ENCODE results near the gene PKP1. TPM values are rescaled to one million over a fixed set of nuclear protein-coding genes. Genes with fewer than 3 reads are reported as not detected.
A peak's percentile ranks its signal among the peaks of the same experiment; 100 is the strongest.

Gene PKP1
- total RNA-seq, 3 donors from 2014 or later, result 0.96 to 22.5 (median 12.1) TPM

- TF ChIP-seq POLR2AphosphoS5 (IDR thresholded peaks at IDR 0.05) (no peak), POLR2A (IDR thresholded peaks at IDR 0.05) (no peak), CTCF (IDR thresholded peaks at IDR 0.05) (no peak)
- no peak for DNase-seq (ENCODE audit: low spot score in 2 of 2)
- no peaks in the 10 kb centered on the region for H3K27me3 ChIP-seq
- intact Hi-C loops (cut with DNase I; ENCODE audit: low total_unique reads), result no loop called here
- peaks cover 0 to 8% of the 10 kb centered on the region in 2 donors for H3K4me1 ChIP-seq
- H3K27ac ChIP-seq, result no peak overlapping the region
- no peaks in the 10 kb centered on the region for H3K9me3 ChIP-seq
- H3K4me3 ChIP-seq, result no peak overlapping the region
- no peaks in the 10 kb centered on the region for H3K36me3 ChIP-seq
Measured at GRCh38 chr1:201376464-201377374, 93.4 kb downstream of the PKP1 start.

- intact Hi-C loops (cut with DNase I; ENCODE audit: low total_unique reads), result no loop called here
- Histone ChIP-seq H3K27me3 (no peaks in the 10 kb centered on the region), H3K36me3 (no peaks in the 10 kb centered on the region), H3K27ac (no peak within 1 kb of the TSS), H3K9me3 (no peaks in the 10 kb centered on the region), H3K4me3 (no peak within 1 kb of the TSS), H3K4me1 (peaks cover 0 to 8% of the 10 kb centered on the region in 2 donors)
- DNase-seq (ENCODE audit: low spot score in 2 of 2), result no peak
- TF ChIP-seq POLR2AphosphoS5 (IDR thresholded peaks at IDR 0.05) (no peak), CTCF (IDR thresholded peaks at IDR 0.05) (no peak), POLR2A (IDR thresholded peaks at IDR 0.05) (no peak)
Measured at GRCh38 chr1:201377611-201378092, 94.3 kb downstream of the PKP1 start, which contains the start of gene TNNT2. TSS of gene TNNT2 (minus strand) at chr1:201377680. CDS start at chr1:201373254, 4,426 bp downstream.

- no peak overlapping the region for H3K4me3 ChIP-seq
- peaks cover 0 to 8% of the 10 kb centered on the region in 2 donors for H3K4me1 ChIP-seq
- no peak for DNase-seq (ENCODE audit: low spot score in 2 of 2)
- intact Hi-C loops (cut with DNase I; ENCODE audit: low total_unique reads), result no loop called here
- H3K36me3 ChIP-seq, result no peaks in the 10 kb centered on the region
- H3K9me3 ChIP-seq, result no peaks in the 10 kb centered on the region
- H3K27ac ChIP-seq, result no peak overlapping the region
- H3K27me3 ChIP-seq, result no peaks in the 10 kb centered on the region
- no peak for TF ChIP-seq POLR2A (IDR thresholded peaks at IDR 0.05)
- TF ChIP-seq CTCF (IDR thresholded peaks at IDR 0.05), result no peak
- no peak for TF ChIP-seq POLR2AphosphoS5 (IDR thresholded peaks at IDR 0.05)
Measured at GRCh38 chr1:201378804-201379203, 95.5 kb downstream of the PKP1 start.

- no peaks in the 10 kb centered on the region for H3K9me3 ChIP-seq
- intact Hi-C loops (cut with DNase I; ENCODE audit: low total_unique reads), result no loop called here
- no peaks in the 10 kb centered on the region for H3K36me3 ChIP-seq
- no peak for DNase-seq (ENCODE audit: low spot score in 2 of 2)
- no peaks in the 10 kb centered on the region for H3K27me3 ChIP-seq
- TF ChIP-seq POLR2AphosphoS5 (IDR thresholded peaks at IDR 0.05) (no peak), POLR2A (IDR thresholded peaks at IDR 0.05) (no peak), CTCF (IDR thresholded peaks at IDR 0.05) (no peak)
- no peak overlapping the region for H3K4me3 ChIP-seq
- peak overlapping the region; percentile 59 for H3K27ac ChIP-seq
- H3K4me1 ChIP-seq, result peaks cover 0 to 8% of the 10 kb centered on the region in 2 donors
Measured at GRCh38 chr1:201379733-201380242, 96.5 kb downstream of the PKP1 start.

- H3K9me3 ChIP-seq, result no peaks in the 10 kb centered on the region
- intact Hi-C loops (cut with DNase I; ENCODE audit: low total_unique reads), result no loop called here
- TF ChIP-seq POLR2AphosphoS5 (IDR thresholded peaks at IDR 0.05) (peak in 1 of 3 donors; percentile 19), CTCF (IDR thresholded peaks at IDR 0.05) (no peak), POLR2A (IDR thresholded peaks at IDR 0.05) (no peak)
- no peak overlapping the region for H3K4me3 ChIP-seq
- H3K36me3 ChIP-seq, result no peaks in the 10 kb centered on the region
- peak overlapping the region; percentile 59 for H3K27ac ChIP-seq
- H3K27me3 ChIP-seq, result no peaks in the 10 kb centered on the region
- H3K4me1 ChIP-seq, result peaks cover 0 to 8% of the 10 kb centered on the region in 2 donors
- peak; percentile 71 to 82 for DNase-seq (ENCODE audit: low spot score in 2 of 2)
Measured at GRCh38 chr1:201381130-201381529, 97.8 kb downstream of the PKP1 start.
